ENCODE data around the gene CENPS.
"Not testable (repeated sequence)": the region's sequence is repeated elsewhere in the genome, so short reads cannot be mapped to it uniquely, and the experiment has no call there.

Gene CENPS

GRCh38 chr1:10407201-10407600 is 23.0 kb upstream of the CENPS start:
- DNase-seq (ENCODE audit: low read depth, low spot score): no peak
- no peaks in the 10 kb centered on the region for H3K9me3 ChIP-seq (ENCODE audit: low read depth, low read length)
- no peak overlapping the region for H3K27ac ChIP-seq
- no peak overlapping the region for H3K4me3 ChIP-seq
- H3K9ac ChIP-seq (ENCODE audit: insufficient read length): no peak overlapping the region
- TF ChIP-seq FOXP2 (optimal IDR thresholded peaks at IDR 0.05; ENCODE audit: control extremely low read depth, extremely low read length, insufficient read depth) (no peak), EZH2 (IDR thresholded peaks at IDR 0.05) (no peak), POLR2AphosphoS5 (IDR thresholded peaks at IDR 0.05; ENCODE audit: borderline replicate concordance, low read depth, low read length) (no peak)
- peaks cover 99% of the 10 kb centered on the region for H3K36me3 ChIP-seq (ENCODE audit: insufficient read depth, low read length)

- H3K4me3 ChIP-seq: no peak overlapping the region
- no peak overlapping the region for H3K9ac ChIP-seq (ENCODE audit: insufficient read length)
- no peaks in the 10 kb centered on the region for H3K9me3 ChIP-seq (ENCODE audit: low read depth, low read length)
- H3K27ac ChIP-seq: peak overlapping the region; percentile 83
- DNase-seq (ENCODE audit: low read depth, low spot score): no peak
- peaks cover 95% of the 10 kb centered on the region for H3K36me3 ChIP-seq (ENCODE audit: insufficient read depth, low read length)
- no peak for TF ChIP-seq FOXP2 (optimal IDR thresholded peaks at IDR 0.05; ENCODE audit: control extremely low read depth, extremely low read length, insufficient read depth)
- no peak for TF ChIP-seq POLR2AphosphoS5 (IDR thresholded peaks at IDR 0.05; ENCODE audit: borderline replicate concordance, low read depth, low read length)
- TF ChIP-seq EZH2 (IDR thresholded peaks at IDR 0.05): no peak
These were observed 14.9 kb upstream of the CENPS start for GRCh38 chr1:10415211-10415930.

- not testable (repeated sequence) for H3K9ac ChIP-seq (ENCODE audit: insufficient read length); H3K4me3 ChIP-seq; DNase-seq (ENCODE audit: low read depth, low spot score); H3K9me3 ChIP-seq (ENCODE audit: low read depth, low read length)
- H3K27ac ChIP-seq: peak overlapping the region; percentile 83
- peaks cover 93% of the 10 kb centered on the region for H3K36me3 ChIP-seq (ENCODE audit: insufficient read depth, low read length)
These were observed 14.3 kb upstream of the CENPS start for GRCh38 chr1:10415967-10416366.

GRCh38 chr1:10418741-10419140 is 11.5 kb upstream of the CENPS start:
- H3K36me3 ChIP-seq (ENCODE audit: insufficient read depth, low read length): peaks cover 67% of the 10 kb centered on the region
- H3K27ac ChIP-seq; DNase-seq (ENCODE audit: low read depth, low spot score); H3K9me3 ChIP-seq (ENCODE audit: low read depth, low read length); H3K4me3 ChIP-seq; H3K9ac ChIP-seq (ENCODE audit: insufficient read length): not testable (repeated sequence)

- H3K9ac ChIP-seq (ENCODE audit: insufficient read length): no peak overlapping the region
- DNase-seq (ENCODE audit: low read depth, low spot score): no peak
- H3K27ac ChIP-seq: no peak overlapping the region
- H3K36me3 ChIP-seq (ENCODE audit: insufficient read depth, low read length): peaks cover 61% of the 10 kb centered on the region
- H3K9me3 ChIP-seq (ENCODE audit: low read depth, low read length): no peaks in the 10 kb centered on the region
- TF ChIP-seq POLR2AphosphoS5 (IDR thresholded peaks at IDR 0.05; ENCODE audit: borderline replicate concordance, low read depth, low read length): no peak
- TF ChIP-seq FOXP2 (optimal IDR thresholded peaks at IDR 0.05; ENCODE audit: control extremely low read depth, extremely low read length, insufficient read depth): no peak
- no peak for TF ChIP-seq EZH2 (IDR thresholded peaks at IDR 0.05)
- H3K4me3 ChIP-seq: no peak overlapping the region
These were observed 10.9 kb upstream of the CENPS start for GRCh38 chr1:10419351-10419750.

- H3K27ac ChIP-seq: no peak overlapping the region
- no peak overlapping the region for H3K4me3 ChIP-seq
- no peak for DNase-seq (ENCODE audit: low read depth, low spot score)
- no peak for TF ChIP-seq EZH2 (IDR thresholded peaks at IDR 0.05)
- no peak for TF ChIP-seq FOXP2 (optimal IDR thresholded peaks at IDR 0.05; ENCODE audit: control extremely low read depth, extremely low read length, insufficient read depth)
- no peak for TF ChIP-seq POLR2AphosphoS5 (IDR thresholded peaks at IDR 0.05; ENCODE audit: borderline replicate concordance, low read depth, low read length)
- peaks cover 38% of the 10 kb centered on the region for H3K36me3 ChIP-seq (ENCODE audit: insufficient read depth, low read length)
- no peak overlapping the region for H3K9ac ChIP-seq (ENCODE audit: insufficient read length)
- H3K9me3 ChIP-seq (ENCODE audit: low read depth, low read length): no peaks in the 10 kb centered on the region
These were observed 8.6 kb upstream of the CENPS start for GRCh38 chr1:10421637-10422036.

GRCh38 chr1:10424034-10424433 is 6.2 kb upstream of the CENPS start:
- no peak for DNase-seq (ENCODE audit: low read depth, low spot score)
- Histone ChIP-seq H3K4me3 (no peak overlapping the region), H3K9me3 (ENCODE audit: low read depth, low read length) (no peaks in the 10 kb centered on the region), H3K36me3 (ENCODE audit: insufficient read depth, low read length) (peaks cover 15% of the 10 kb centered on the region), H3K27ac (peak overlapping the region; percentile 64), H3K9ac (ENCODE audit: insufficient read length) (peak overlapping the region; percentile 19)
- no peak for TF ChIP-seq EZH2 (IDR thresholded peaks at IDR 0.05)

GRCh38 chr1:10424651-10425050 is 5.6 kb upstream of the CENPS start:
- Histone ChIP-seq H3K36me3 (ENCODE audit: insufficient read depth, low read length) (peaks cover 10% of the 10 kb centered on the region), H3K4me3 (no peak overlapping the region), H3K9ac (ENCODE audit: insufficient read length) (no peak overlapping the region), H3K27ac (peak overlapping the region; percentile 64; the same call in 1 of the 2 replicates), H3K9me3 (ENCODE audit: low read depth, low read length) (no peaks in the 10 kb centered on the region)
- TF ChIP-seq POLR2AphosphoS5 (IDR thresholded peaks at IDR 0.05; ENCODE audit: borderline replicate concordance, low read depth, low read length) (no peak), EZH2 (IDR thresholded peaks at IDR 0.05) (no peak), FOXP2 (optimal IDR thresholded peaks at IDR 0.05; ENCODE audit: control extremely low read depth, extremely low read length, insufficient read depth) (no peak)
- no peak for DNase-seq (ENCODE audit: low read depth, low spot score)

GRCh38 chr1:10425826-10426534 is 4.3 kb upstream of the CENPS start:
- not testable (repeated sequence) for H3K9me3 ChIP-seq (ENCODE audit: low read depth, low read length); DNase-seq (ENCODE audit: low read depth, low spot score); H3K27ac ChIP-seq; H3K9ac ChIP-seq (ENCODE audit: insufficient read length); H3K36me3 ChIP-seq (ENCODE audit: insufficient read depth, low read length); H3K4me3 ChIP-seq

GRCh38 chr1:10426535-10426848 is 3.7 kb upstream of the CENPS start:
- H3K36me3 ChIP-seq (ENCODE audit: insufficient read depth, low read length); H3K4me3 ChIP-seq; H3K27ac ChIP-seq; H3K9ac ChIP-seq (ENCODE audit: insufficient read length); H3K9me3 ChIP-seq (ENCODE audit: low read depth, low read length); DNase-seq (ENCODE audit: low read depth, low spot score): not testable (repeated sequence)

All from SK-N-MC (cell line).